Thoracic aorta (tissue), 2 donors: ENCODE data around the gene DLGAP3. TPM values are rescaled to one million over a fixed set of nuclear protein-coding genes. Genes with fewer than 3 reads are reported as not detected.

Source experiments
- ATAC-seq: fragments of 150-250 bp; one replicate; pipeline ENCODE4 v1.8.0; 2017; ENCODE audit warnings: low read depth; ENCODE audit not compliant: insufficient number of reproducible peaks, low FRiP score
- DNase-seq: peaks from one replicate; pipeline ENCODE4 v3.0.0-alpha.2; 2020; ENCODE audit warnings: low spot score
- H3K27ac ChIP-seq, 2 donors: fragments of 200-600 bp; sonication (generic); 1 replicate in 1 of 2; 2 replicates in 1 of 2; pipeline ENCODE4 v1.5.1; 2016; ENCODE audit warnings: mild to moderate bottlenecking in 2 of 2, moderate library complexity in 2 of 2
- H3K27me3 ChIP-seq: fragments of 200-600 bp; sonication (generic); replicated peaks from 2 replicates; pipeline ENCODE4 v1.6.0; 2016; ENCODE audit warnings: mild to moderate bottlenecking; ENCODE audit not compliant: insufficient read depth
- H3K36me3 ChIP-seq: fragments of 200-600 bp; sonication (generic); one replicate; pipeline ENCODE4 v1.5.1; 2016
- H3K4me1 ChIP-seq, 2 donors: fragments of 200-600 bp; sonication (generic); 1 replicate in 1 of 2; 2 replicates in 1 of 2; pipeline versions ENCODE4 v1.5.1 to v1.6.0; 2016; ENCODE audit warnings: low read depth in 2 of 2, mild to moderate bottlenecking in 1 of 2; ENCODE audit not compliant: control insufficient read depth in 1 of 2
- H3K4me3 ChIP-seq: fragments of 200-600 bp; sonication (generic); 2 replicates; pipeline ENCODE4 v1.5.1; 2016; ENCODE audit warnings: mild to moderate bottlenecking
- H3K9me3 ChIP-seq: fragments of 200-600 bp; sonication (generic); 2 replicates; pipeline ENCODE4 v1.5.1; 2016
- CTCF ChIP-seq: fragments of 200-600 bp; sonication (generic); IDR thresholded peaks from one replicate; pipeline ENCODE4 v1.5.1; 2019; ENCODE audit warnings: antibody characterized with exemption
- total RNA-seq, 2 donors: library from RNA; depleted of rRNA; stranded (reverse); fragments of >200 nt; gene quantifications; one replicate each; pipeline versions ENCODE4 v1.1.0 to v1.2.3, GENCODE V29; 2016

Gene DLGAP3
- total RNA-seq, 2 donors from 2014 or later = 0.14 to 0.21 TPM

- ATAC-seq (no peak), DNase-seq (no peak)
- TF ChIP-seq CTCF = no peak
- no peaks in the 10 kb centered on the region for H3K4me1 ChIP-seq
- H3K36me3 ChIP-seq = no peaks in the 10 kb centered on the region
- H3K9me3 ChIP-seq = no peaks in the 10 kb centered on the region
- H3K4me3 ChIP-seq = no peak overlapping the region
- H3K27ac ChIP-seq = no peak overlapping the region
- H3K27me3 ChIP-seq = no peaks in the 10 kb centered on the region
Observed at GRCh38 chr1:34904236-34905097, 25.0 kb downstream of the DLGAP3 start.

GRCh38 chr1:34901919-34902318 lies 27.5 kb downstream of the DLGAP3 start:
- Histone ChIP-seq H3K27me3 (no peaks in the 10 kb centered on the region), H3K4me1 (peaks cover 0 to 9% of the 10 kb centered on the region in 2 donors), H3K36me3 (no peaks in the 10 kb centered on the region), H3K4me3 (no peak overlapping the region), H3K9me3 (no peaks in the 10 kb centered on the region), H3K27ac (no peak overlapping the region)
- ATAC-seq (no peak), DNase-seq (no peak)
- no peak for TF ChIP-seq CTCF

GRCh38 chr1:34900775-34901502 lies 28.5 kb downstream of the DLGAP3 start:
- no peak for TF ChIP-seq CTCF
- ATAC-seq (no peak), DNase-seq (no peak)
- H3K27ac ChIP-seq = no peak overlapping the region
- H3K4me1 ChIP-seq = peaks cover 0 to 9% of the 10 kb centered on the region in 2 donors
- H3K9me3 ChIP-seq = no peaks in the 10 kb centered on the region
- H3K4me3 ChIP-seq = no peak overlapping the region
- H3K36me3 ChIP-seq = no peaks in the 10 kb centered on the region
- no peaks in the 10 kb centered on the region for H3K27me3 ChIP-seq

GRCh38 chr1:34899906-34900305 lies 29.5 kb downstream of the DLGAP3 start:
- DNase-seq = no peak
- Histone ChIP-seq H3K27ac (no peak overlapping the region), H3K4me3 (no peak overlapping the region), H3K27me3 (no peaks in the 10 kb centered on the region), H3K36me3 (no peaks in the 10 kb centered on the region), H3K4me1 (peaks cover 0 to 9% of the 10 kb centered on the region in 2 donors), H3K9me3 (no peaks in the 10 kb centered on the region)
- no peak for ATAC-seq
- no peak for TF ChIP-seq CTCF

- Histone ChIP-seq H3K36me3 (no peaks in the 10 kb centered on the region), H3K27ac (no peak overlapping the region), H3K27me3 (no peaks in the 10 kb centered on the region), H3K4me3 (no peak overlapping the region), H3K4me1 (peaks cover 0 to 9% of the 10 kb centered on the region in 2 donors), H3K9me3 (no peaks in the 10 kb centered on the region)
- ATAC-seq (no peak), DNase-seq (no peak)
- TF ChIP-seq CTCF = no peak
Observed at GRCh38 chr1:34899471-34899870, 30.0 kb downstream of the DLGAP3 start.
